HCT116 (cell line): Measurements from ENCODE around the gene NXPH1. TPM values are rescaled to one million over a fixed set of nuclear protein-coding genes. Genes with fewer than 3 reads are reported as not detected.

ENCODE experiments used
- ATAC-seq: fragments of 200-7000 bp; cut with Tn5 transposase; 2 replicates; pipeline ENCODE4 v1.9.1; 2020; ENCODE audit warnings: mild to moderate bottlenecking, moderate library complexity
- BruUV-seq: library from RNA; stranded (reverse); fragments of 400-500 nt; replicated peaks from 2 replicates; lab custom pipeline; 2021; lab: Mats Ljungman, UMichigan
- CTCF ChIA-PET: fragments of 300-600 bp; sonication (Branson Sonifier 250); formaldehyde crosslinking; loops from one replicate; lab custom pipeline; 2021; ENCODE audit warnings: antibody characterized with exemption; lab: Charles Lee
- POLR2A ChIA-PET: fragments of 300-600, 350-600 bp; sonication (Branson Sonifier 250); formaldehyde crosslinking; loops from one replicate; lab custom pipeline; 2021; ENCODE audit warnings: antibody characterized with exemption; lab: Charles Lee
- RAD21 ChIA-PET, 2 experiments: fragments of 300-600 bp; sonication (Branson Sonifier 250); formaldehyde crosslinking; loops; one replicate each; lab custom pipeline; 2023; ENCODE audit warnings: low total read pairs in 2 of 2; ENCODE audit not compliant: uncharacterized antibody in 2 of 2, unreplicated experiment in 2 of 2, low non-redundant PET in 1 of 2; lab: Charles Lee
- DNase-seq: peaks from one replicate; pipeline ENCODE4 v3.0.0-alpha.2; 2010; ENCODE audit warnings: low read depth, low spot score
- H2AFZ ChIP-seq: fragments of 200-600 bp; shearing (Covaris generic), sonication (generic); 2 replicates; pipeline ENCODE4 v1.6.1; 2017; ENCODE audit warnings: low read depth, mixed run types, mixed read lengths, antibody characterized with exemption, low read length; ENCODE audit not compliant: poor library complexity, severe bottlenecking
- H3K27ac ChIP-seq: 2 replicates; pipeline ENCODE4 v1.5.1; 2012; ENCODE audit warnings: low read depth, low read length
- H3K27me3 ChIP-seq: fragments of 200-600 bp; sonication (generic); 2 replicates; pipeline ENCODE4 v1.6.1; 2016; ENCODE audit warnings: mixed run types, low read length, mixed read lengths; ENCODE audit not compliant: insufficient read depth
- H3K36me3 ChIP-seq, 2 experiments: fragments of 200-500 bp in 1 of 2; fragments of 200-600 bp in 1 of 2; sonication (Bioruptor generic) in 1 of 2; sonication (generic) in 1 of 2; 2 replicates each; pipeline versions ENCODE4 v1.5.1 to v1.6.1; 2014 to 2016; ENCODE audit warnings: low read length in 2 of 2, inconsistent platforms in 1 of 2, mixed read lengths in 1 of 2, mixed run types in 1 of 2; ENCODE audit not compliant: insufficient read depth in 2 of 2, control insufficient read depth in 1 of 2
- H3K4me1 ChIP-seq, 2 experiments: fragments of 200-600 bp in 1 of 2; sonication (generic) in 1 of 2; 2 replicates each; pipeline versions ENCODE4 v1.5.1 to v1.6.1; 2012 to 2017; ENCODE audit warnings: low read length in 2 of 2, inconsistent platforms in 1 of 2, mild to moderate bottlenecking in 1 of 2, mixed read lengths in 1 of 2, mixed run types in 1 of 2, moderate library complexity in 1 of 2; ENCODE audit not compliant: insufficient read depth in 2 of 2, control insufficient read depth in 1 of 2
- H3K4me2 ChIP-seq: fragments of 200-600 bp; sonication (generic); 2 replicates; pipeline ENCODE4 v1.6.1; 2017; ENCODE audit warnings: mixed run types, low read length, mixed read lengths
- H3K4me3 ChIP-seq, 2 experiments: fragments of 200-600 bp in 1 of 2; sonication (generic) in 1 of 2; replicated peaks in 1 of 2; 2 replicates each; pipeline ENCODE4 v1.5.1; 2011 to 2016; ENCODE audit warnings: low read length in 2 of 2, control low read depth in 1 of 2, low read depth in 1 of 2, mild to moderate bottlenecking in 1 of 2, mixed read lengths in 1 of 2, mixed run types in 1 of 2
- H3K79me2 ChIP-seq: fragments of 200-600 bp; sonication (generic); 2 replicates; pipeline ENCODE4 v1.6.1; 2017; ENCODE audit warnings: mild to moderate bottlenecking, mixed run types, low read length, moderate library complexity, mixed read lengths; ENCODE audit not compliant: insufficient read depth
- H3K9ac ChIP-seq: fragments of 200-600 bp; sonication (generic); 2 replicates; pipeline ENCODE4 v1.6.1; 2016; ENCODE audit warnings: low read length, mixed read lengths
- H3K9me2 ChIP-seq: fragments of 200-600 bp; sonication (generic), shearing (Covaris generic); 2 replicates; pipeline ENCODE4 v1.6.1; 2017; ENCODE audit warnings: mixed run types, mild to moderate bottlenecking, moderate library complexity; ENCODE audit not compliant: insufficient read depth
- H3K9me3 ChIP-seq, 2 experiments: fragments of 200-500 bp in 1 of 2; fragments of 200-600 bp in 1 of 2; sonication (Bioruptor generic) in 1 of 2; sonication (generic) in 1 of 2; 2 replicates each; pipeline ENCODE4 v1.6.1; 2014 to 2017; ENCODE audit warnings: low read length in 2 of 2, mixed read lengths in 2 of 2, inconsistent platforms in 1 of 2, low read depth in 1 of 2, mild to moderate bottlenecking in 1 of 2, mixed run types in 1 of 2, moderate library complexity in 1 of 2; ENCODE audit not compliant: control insufficient read depth in 1 of 2, insufficient read depth in 1 of 2
- H4K20me1 ChIP-seq: fragments of 200-600 bp; sonication (generic), shearing (Covaris generic); 2 replicates; pipeline ENCODE4 v1.6.1; 2017; ENCODE audit warnings: mixed run types, mild to moderate bottlenecking, moderate library complexity; ENCODE audit not compliant: insufficient read depth
- CEBPB ChIP-seq: IDR thresholded peaks from 2 replicates; pipeline ENCODE4 v1.6.1; 2012; ENCODE audit warnings: low read depth
- CTCF ChIP-seq, 3 experiments: fragments of 200-600 bp in 1 of 3; sonication (generic) in 1 of 3; IDR thresholded peaks in 2 of 3; conservative IDR thresholded peaks in 1 of 3; 2 replicates each; pipeline ENCODE4 v1.5.1; 2012 to 2017; ENCODE audit warnings: low read depth in 2 of 3, low read length in 2 of 3, antibody characterized with exemption in 1 of 3, borderline replicate concordance in 1 of 3, control low read depth in 1 of 3, mild to moderate bottlenecking in 1 of 3, mixed read lengths in 1 of 3, mixed run types in 1 of 3, moderate library complexity in 1 of 3; ENCODE audit not compliant: insufficient read depth in 1 of 3
- EGR1 ChIP-seq: IDR thresholded peaks from 2 replicates; pipeline ENCODE4 v1.6.1; 2012; ENCODE audit warnings: low read depth
- ELF1 ChIP-seq: IDR thresholded peaks from 2 replicates; pipeline ENCODE4 v1.6.1; 2012; ENCODE audit warnings: low read depth, borderline replicate concordance
- FOSL1 ChIP-seq: IDR thresholded peaks from 2 replicates; pipeline ENCODE4 v1.6.1; 2012; ENCODE audit warnings: low read depth
- POLR2A ChIP-seq: IDR thresholded peaks from 2 replicates; pipeline ENCODE4 v1.7.0; 2011; ENCODE audit warnings: borderline replicate concordance; ENCODE audit not compliant: insufficient read depth, insufficient read length; ENCODE audit errors: extremely low read depth
- POLR2AphosphoS5 ChIP-seq: IDR thresholded peaks from 2 replicates; pipeline ENCODE4 v1.6.1; 2011; ENCODE audit warnings: mild to moderate bottlenecking, low read depth, low read length, moderate library complexity
- RAD21 ChIP-seq: IDR thresholded peaks from 2 replicates; pipeline ENCODE4 v1.6.1; 2012; ENCODE audit warnings: low read depth, mild to moderate bottlenecking
- SP1 ChIP-seq: IDR thresholded peaks from 2 replicates; pipeline ENCODE4 v1.6.1; 2012; ENCODE audit warnings: low read depth
- SRF ChIP-seq: IDR thresholded peaks from 2 replicates; pipeline ENCODE4 v1.6.1; 2012; ENCODE audit warnings: low read depth
- intact Hi-C: fragments of 100-400 bp; cut with micrococcal nuclease; formaldehyde crosslinking; loops from 2 replicates; pipeline ENCODE4 v1.10.0; 2022
- total RNA-seq: library from RNA; stranded (reverse); gene quantifications from one replicate; pipeline ENCODE4 v1.2.1, GENCODE V29; 2021; ENCODE audit not compliant: unreplicated experiment
- TF ChIP-seq, protein P1 (sequence below): IDR thresholded peaks from 2 replicates; pipeline ENCODE4 v1.6.1; 2012

Gene NXPH1
- total RNA-seq, 1 experiment from 2014 or later: 0.17 TPM

DNA sequence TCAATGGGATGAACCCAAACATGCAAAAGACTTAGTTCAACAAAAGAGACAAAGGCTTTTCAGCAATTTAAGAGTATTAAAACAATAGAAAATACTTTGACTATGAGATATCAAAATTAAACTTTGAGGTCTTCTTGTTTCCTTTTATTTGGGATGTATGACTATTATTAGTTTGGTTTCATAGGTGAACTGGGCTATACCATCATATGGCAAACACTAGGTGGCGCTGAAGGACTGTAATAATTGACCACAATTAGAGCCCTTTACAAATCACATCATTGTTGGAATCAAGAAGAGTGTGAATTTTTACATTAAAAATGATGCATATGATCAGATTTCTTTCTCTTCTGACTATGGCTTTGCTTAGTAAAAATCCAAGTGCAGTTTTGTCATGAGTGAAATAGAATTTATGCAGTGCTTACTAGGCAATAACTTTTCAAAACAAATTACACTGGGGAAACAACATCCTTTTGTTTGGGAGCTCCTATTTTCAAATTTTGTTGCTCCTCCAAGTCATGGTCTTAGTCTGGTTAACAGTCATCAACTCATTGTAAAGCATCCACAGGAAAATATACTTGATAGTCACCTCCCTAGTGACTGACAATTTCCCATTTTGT lies 14.7 kb upstream of the NXPH1 start:
- peak; percentile 88 for ATAC-seq
- 0 out of 2 replicates have a peak, but pooled peaks cover 2% of the 10 kb centered on the region for H3K27me3 ChIP-seq
- BruUV-seq: no TSS peak
- H2AFZ ChIP-seq: no peak overlapping the region
- ChIA-PET POLR2A (no interaction called here), CTCF (interaction anchor here (0.8 to 1.1 kb wide), 2 partner anchors 19 to 305 kb away, joined by 3 to 5 read pairs; no protein-coding TSS in a partner anchor), RAD21 (no interaction called here)
- no peaks in the 10 kb centered on the region for H3K4me1 ChIP-seq
- TF ChIP-seq SRF: no peak
- TF ChIP-seq CTCF (IDR thresholded peaks at IDR 0.05 in 2 of 3, conservative IDR thresholded peaks at IDR 0.05 in 1 of 3; ENCODE audit: borderline replicate concordance in 1 of 3, insufficient read depth in 1 of 3, low read depth in 2 of 3, low read length in 2 of 3): peak; percentile 42 to 87 (median 71); a peak in 5 of 6 replicates
- TF ChIP-seq RAD21: peak; percentile 71
- no peaks in the 10 kb centered on the region for H4K20me1 ChIP-seq
- H3K4me2 ChIP-seq: no peak overlapping the region
- H3K79me2 ChIP-seq: no peaks in the 10 kb centered on the region
- no peak overlapping the region for H3K27ac ChIP-seq
- no peaks in the 10 kb centered on the region for H3K9me2 ChIP-seq
- intact Hi-C loops: loop anchor here (5.0 kb wide), 1 partner anchor 304 kb away; no protein-coding TSS in a partner anchor
- DNase-seq: peak; percentile 57
- no peak overlapping the region for H3K4me3 ChIP-seq
- no peaks in the 10 kb centered on the region for H3K36me3 ChIP-seq
- H3K9me3 ChIP-seq: no peaks in the 10 kb centered on the region
- H3K9ac ChIP-seq: no peak overlapping the region

DNA sequence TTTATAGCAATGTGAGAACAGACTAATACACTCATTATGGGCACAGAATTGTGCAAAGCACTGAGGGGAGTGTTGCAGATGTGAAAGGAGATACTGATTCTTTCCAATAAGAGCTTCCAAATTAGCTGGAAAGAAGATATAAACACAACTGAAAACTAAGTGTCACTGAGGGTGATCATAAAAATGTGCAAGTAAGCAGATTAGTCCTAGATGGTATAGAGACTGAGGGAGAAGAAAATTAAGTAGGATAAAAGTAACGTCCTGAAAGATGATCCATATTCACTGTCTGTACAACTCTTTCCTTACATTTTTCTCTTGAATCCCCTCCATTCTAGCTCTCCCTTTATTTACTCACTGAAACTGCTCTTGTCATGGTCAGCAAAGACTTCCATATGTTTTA lies 11.2 kb upstream of the NXPH1 start:
- no peak overlapping the region for H3K27ac ChIP-seq
- H3K4me2 ChIP-seq: no peak overlapping the region
- DNase-seq (no peak), ATAC-seq (no peak)
- ChIA-PET RAD21 (no interaction called here), POLR2A (no interaction called here), CTCF (no interaction called here)
- H3K9me2 ChIP-seq: no peaks in the 10 kb centered on the region
- no peak overlapping the region for H3K4me3 ChIP-seq
- 0 out of 2 replicates have a peak, but pooled peaks cover 2% of the 10 kb centered on the region for H3K27me3 ChIP-seq
- no peaks in the 10 kb centered on the region for H3K4me1 ChIP-seq
- no peak overlapping the region for H3K9ac ChIP-seq
- BruUV-seq: no TSS peak
- no peaks in the 10 kb centered on the region for H3K79me2 ChIP-seq
- no peak overlapping the region for H2AFZ ChIP-seq
- no peaks in the 10 kb centered on the region for H4K20me1 ChIP-seq
- H3K36me3 ChIP-seq: no peaks in the 10 kb centered on the region
- TF ChIP-seq EGR1 (no peak), FOSL1 (no peak), POLR2A (no peak), ELF1 (no peak), POLR2AphosphoS5 (no peak), CEBPB (no peak), SP1 (no peak)
- TF ChIP-seq, protein P1, sequence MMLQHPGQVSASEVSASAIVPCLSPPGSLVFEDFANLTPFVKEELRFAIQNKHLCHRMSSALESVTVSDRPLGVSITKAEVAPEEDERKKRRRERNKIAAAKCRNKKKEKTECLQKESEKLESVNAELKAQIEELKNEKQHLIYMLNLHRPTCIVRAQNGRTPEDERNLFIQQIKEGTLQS: no peak
- intact Hi-C loops: no loop called here
- H3K9me3 ChIP-seq: no peaks in the 10 kb centered on the region
